DOHH2 (cell line): ENCODE measurements around the gene LYRM4.

Experiments
- H3F3A ChIP-seq: fragments of 200-600 bp; sonication (generic), shearing (Covaris generic); 2 replicates; pipeline ENCODE4 v1.6.0; 2016; ENCODE audit warnings: antibody characterized with exemption, mild to moderate bottlenecking; ENCODE audit not compliant: control insufficient read depth, insufficient read depth
- H3K27ac ChIP-seq: fragments of 200-600 bp; sonication (generic); 2 replicates; pipeline ENCODE4 v1.5.1; 2014; ENCODE audit warnings: low read depth, mild to moderate bottlenecking, low read length, moderate library complexity
- H3K27me3 ChIP-seq: fragments of 200-600 bp; sonication (generic); 2 replicates; pipeline ENCODE4 v1.6.1; 2014; ENCODE audit warnings: mild to moderate bottlenecking, low read length, mixed read lengths; ENCODE audit not compliant: control insufficient read depth
- H3K36me3 ChIP-seq: fragments of 200-600 bp; sonication (generic); 2 replicates; pipeline ENCODE4 v1.6.1; 2014; ENCODE audit warnings: mild to moderate bottlenecking, low read length, moderate library complexity, mixed read lengths; ENCODE audit not compliant: control insufficient read depth
- H3K4me1 ChIP-seq: fragments of 200-600 bp; sonication (generic); 2 replicates; pipeline ENCODE4 v1.6.1; 2014; ENCODE audit warnings: mild to moderate bottlenecking, low read length, mixed read lengths; ENCODE audit not compliant: control insufficient read depth
- H3K4me2 ChIP-seq: fragments of 200-600 bp; sonication (generic); 2 replicates; pipeline ENCODE4 v1.6.0; 2014; ENCODE audit warnings: mild to moderate bottlenecking, low read length, moderate library complexity
- H3K4me3 ChIP-seq: fragments of 200-600 bp; sonication (generic); 2 replicates; pipeline ENCODE4 v1.5.1; 2014; ENCODE audit warnings: mild to moderate bottlenecking, low read length, mixed read lengths
- H3K79me2 ChIP-seq: fragments of 200-600 bp; sonication (generic); 2 replicates; pipeline ENCODE4 v1.6.1; 2014; ENCODE audit warnings: mild to moderate bottlenecking, low read length, mixed read lengths; ENCODE audit not compliant: control insufficient read depth
- H3K9me2 ChIP-seq: fragments of 200-600 bp; sonication (generic); replicated peaks from 2 replicates; pipeline ENCODE4 v1.6.1; 2014; ENCODE audit warnings: mild to moderate bottlenecking, low read length, mixed read lengths; ENCODE audit not compliant: control insufficient read depth
- H3K9me3 ChIP-seq: fragments of 200-600 bp; sonication (generic); 2 replicates; pipeline ENCODE4 v1.6.1; 2014; ENCODE audit warnings: antibody characterized with exemption, low read length, mixed read lengths; ENCODE audit not compliant: control insufficient read depth, insufficient read depth
- H4K20me1 ChIP-seq: fragments of 200-600 bp; sonication (generic); 2 replicates; pipeline ENCODE4 v1.6.0; 2014; ENCODE audit warnings: low read depth, mild to moderate bottlenecking, antibody characterized with exemption, low read length, moderate library complexity; ENCODE audit not compliant: control insufficient read depth, insufficient read depth
- EZH2phosphoT487 ChIP-seq: fragments of 200-600 bp; sonication (generic); IDR thresholded peaks from 2 replicates; pipeline ENCODE4 v1.6.1; 2017; ENCODE audit warnings: borderline replicate concordance, mild to moderate bottlenecking, antibody characterized with exemption, low read length, moderate library complexity, mixed read lengths
- TF ChIP-seq, protein P1 (sequence below): fragments of 200-600 bp; sonication (generic); IDR thresholded peaks from one replicate; pipeline ENCODE4 v1.5.1; 2014; ENCODE audit warnings: antibody characterized with exemption, mild to moderate bottlenecking, low read depth, low read length; ENCODE audit not compliant: poor library complexity, severe bottlenecking

Gene LYRM4

DNA sequence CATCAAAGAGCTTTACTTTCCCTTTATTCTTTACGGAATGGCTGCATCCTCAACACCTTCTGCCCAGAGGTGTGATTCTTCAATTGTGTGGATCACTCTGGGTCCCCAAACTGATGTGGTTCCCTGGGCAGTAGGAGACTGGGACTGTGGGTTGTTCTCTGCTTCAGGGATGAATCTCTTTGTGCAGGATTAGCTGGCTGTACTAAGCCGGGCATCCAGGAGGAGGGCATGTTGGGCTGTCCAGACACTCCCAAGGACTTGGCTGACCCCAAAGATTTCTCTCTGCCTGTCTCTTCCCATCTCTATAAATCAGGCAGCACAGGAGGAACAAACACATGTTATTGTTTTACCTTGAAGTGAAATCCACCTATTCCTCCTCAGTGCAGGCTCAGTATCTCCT is 15.8 kb upstream of the LYRM4 start:
- Histone ChIP-seq H3K4me2 (no peak overlapping the region), H3K4me3 (no peak overlapping the region), H3K9me2 (no peaks in the 10 kb centered on the region), H4K20me1 (peaks cover 2% of the 10 kb centered on the region; the same call in 1 of the 2 replicates), H3K9me3 (no peaks in the 10 kb centered on the region), H3K79me2 (peaks cover 20% of the 10 kb centered on the region), H3K27me3 (no peaks in the 10 kb centered on the region), H3K36me3 (no peaks in the 10 kb centered on the region; the same call in 1 of the 2 replicates), H3K4me1 (peaks cover 32% of the 10 kb centered on the region), H3F3A (no peaks in the 10 kb centered on the region), H3K27ac (no peak overlapping the region)
- no peak for TF ChIP-seq EZH2phosphoT487
- TF ChIP-seq, protein P1, sequence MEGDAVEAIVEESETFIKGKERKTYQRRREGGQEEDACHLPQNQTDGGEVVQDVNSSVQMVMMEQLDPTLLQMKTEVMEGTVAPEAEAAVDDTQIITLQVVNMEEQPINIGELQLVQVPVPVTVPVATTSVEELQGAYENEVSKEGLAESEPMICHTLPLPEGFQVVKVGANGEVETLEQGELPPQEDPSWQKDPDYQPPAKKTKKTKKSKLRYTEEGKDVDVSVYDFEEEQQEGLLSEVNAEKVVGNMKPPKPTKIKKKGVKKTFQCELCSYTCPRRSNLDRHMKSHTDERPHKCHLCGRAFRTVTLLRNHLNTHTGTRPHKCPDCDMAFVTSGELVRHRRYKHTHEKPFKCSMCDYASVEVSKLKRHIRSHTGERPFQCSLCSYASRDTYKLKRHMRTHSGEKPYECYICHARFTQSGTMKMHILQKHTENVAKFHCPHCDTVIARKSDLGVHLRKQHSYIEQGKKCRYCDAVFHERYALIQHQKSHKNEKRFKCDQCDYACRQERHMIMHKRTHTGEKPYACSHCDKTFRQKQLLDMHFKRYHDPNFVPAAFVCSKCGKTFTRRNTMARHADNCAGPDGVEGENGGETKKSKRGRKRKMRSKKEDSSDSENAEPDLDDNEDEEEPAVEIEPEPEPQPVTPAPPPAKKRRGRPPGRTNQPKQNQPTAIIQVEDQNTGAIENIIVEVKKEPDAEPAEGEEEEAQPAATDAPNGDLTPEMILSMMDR, result no peak

DNA sequence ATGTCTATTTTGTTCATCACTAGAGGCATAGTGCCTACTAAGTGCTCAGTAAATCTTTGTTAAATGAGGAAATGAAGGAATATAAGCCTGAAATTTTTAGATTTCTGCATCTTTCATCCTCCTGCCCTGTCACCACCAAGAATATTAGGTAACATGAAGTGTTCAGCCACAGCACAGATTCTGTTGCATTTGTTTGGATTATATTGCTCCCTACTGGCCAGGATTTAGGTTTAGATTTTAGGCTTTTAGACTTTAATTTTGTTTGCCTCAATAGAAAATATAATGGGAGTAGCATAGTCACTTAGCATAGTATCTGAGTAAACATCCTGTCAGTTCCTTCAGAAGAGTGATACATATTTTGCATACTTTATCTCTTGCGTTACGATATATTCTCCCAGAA is 14.7 kb upstream of the LYRM4 start:
- Histone ChIP-seq H4K20me1 (peaks cover 2% of the 10 kb centered on the region; the same call in 1 of the 2 replicates), H3K9me3 (no peaks in the 10 kb centered on the region), H3K27ac (no peak overlapping the region), H3K9me2 (no peaks in the 10 kb centered on the region), H3K4me1 (peaks cover 32% of the 10 kb centered on the region), H3K4me2 (no peak overlapping the region), H3K27me3 (no peaks in the 10 kb centered on the region), H3K4me3 (no peak overlapping the region), H3K36me3 (no peaks in the 10 kb centered on the region; the same call in 1 of the 2 replicates), H3K79me2 (peaks cover 24% of the 10 kb centered on the region), H3F3A (no peaks in the 10 kb centered on the region)
- TF ChIP-seq EZH2phosphoT487, result no peak
- TF ChIP-seq, protein P1, result no peak

DNA sequence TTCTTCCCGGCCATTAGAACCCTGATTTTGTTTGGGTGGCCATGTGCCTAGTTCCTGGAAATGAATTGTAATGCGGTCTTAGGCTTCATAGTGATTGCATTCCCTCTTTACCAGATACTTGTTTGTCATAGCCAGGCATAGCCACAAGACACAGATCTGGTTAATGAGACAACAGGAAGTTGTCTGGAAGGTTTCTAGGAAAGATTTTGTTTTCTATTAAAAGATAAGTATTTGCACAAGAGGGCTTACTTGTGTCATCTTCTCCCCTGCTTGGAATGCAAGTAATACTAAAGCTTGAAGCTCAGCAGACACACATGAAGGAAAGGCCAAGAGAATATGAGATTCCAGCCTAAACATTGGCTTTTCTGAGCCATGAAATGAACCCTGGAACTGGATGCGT is 13.5 kb upstream of the LYRM4 start:
- H3K4me1 ChIP-seq, result peaks cover 32% of the 10 kb centered on the region
- H3K27ac ChIP-seq, result no peak overlapping the region
- no peak overlapping the region for H3K4me2 ChIP-seq
- no peak overlapping the region for H3K4me3 ChIP-seq
- peaks cover 2% of the 10 kb centered on the region; the same call in 1 of the 2 replicates for H4K20me1 ChIP-seq
- peaks cover 27% of the 10 kb centered on the region for H3K79me2 ChIP-seq
- no peaks in the 10 kb centered on the region; the same call in 1 of the 2 replicates for H3F3A ChIP-seq
- H3K9me3 ChIP-seq, result no peaks in the 10 kb centered on the region
- no peaks in the 10 kb centered on the region for H3K9me2 ChIP-seq
- no peaks in the 10 kb centered on the region for H3K27me3 ChIP-seq
- no peak for TF ChIP-seq EZH2phosphoT487
- TF ChIP-seq, protein P1, result no peak
- no peaks in the 10 kb centered on the region; the same call in 1 of the 2 replicates for H3K36me3 ChIP-seq
